IMR-90 (cell line): ENCODE results near the gene WIPF1. TPM values are rescaled to one million over a fixed set of nuclear protein-coding genes. Genes with fewer than 3 reads are reported as not detected.

Experiments
- ATAC-seq: fragments of 200-7000 bp; cut with Tn5 transposase; 2 replicates; pipeline ENCODE4 v1.9.1; 2020; ENCODE audit warnings: low read depth, mild to moderate bottlenecking, moderate library complexity
- BruUV-seq: library from RNA; stranded (reverse); fragments of 400-500 nt; replicated peaks from 2 replicates; lab custom pipeline; 2021; lab: Mats Ljungman, UMichigan
- CTCF ChIA-PET: fragments of 300-600 bp; formaldehyde crosslinking; extraction: SDS; loops from one replicate; lab custom pipeline; 2021; ENCODE audit warnings: antibody characterized with exemption; lab: Yijun Ruan, JAX
- POLR2A ChIA-PET: fragments of 300-600 bp; sonication (Branson Sonifier 250); formaldehyde crosslinking; loops from one replicate; lab custom pipeline; 2022; ENCODE audit warnings: antibody characterized with exemption; ENCODE audit not compliant: unreplicated experiment; lab: Charles Lee
- DNase-seq: peaks from one replicate; pipeline ENCODE4 v3.0.0; 2013
- H2AFZ ChIP-seq: replicated peaks from 2 replicates; pipeline ENCODE3; 2013; ENCODE audit warnings: low read length, mild to moderate bottlenecking; ENCODE audit not compliant: poor library complexity
- H2AK5ac ChIP-seq: 2 replicates; pipeline ENCODE4 v1.6.1; 2013; ENCODE audit warnings: low read depth, low read length, inconsistent platforms
- H2AK9ac ChIP-seq: replicated peaks from 2 replicates; pipeline ENCODE3; 2013; ENCODE audit warnings: mild to moderate bottlenecking, low read depth, low read length, moderate library complexity; ENCODE audit not compliant: poor library complexity
- H2BK120ac ChIP-seq: 2 replicates; pipeline ENCODE4 v1.6.1; 2013; ENCODE audit warnings: low read depth, low read length, inconsistent platforms
- H2BK15ac ChIP-seq: 3 replicates; pipeline ENCODE4 v1.6.1; 2013; ENCODE audit warnings: low read depth, low read length, inconsistent platforms
- H2BK20ac ChIP-seq: 2 replicates; pipeline ENCODE4 v1.6.1; 2013; ENCODE audit warnings: low read depth, mild to moderate bottlenecking, inconsistent platforms, low read length, moderate library complexity
- H2BK5ac ChIP-seq: 2 replicates; pipeline ENCODE4 v1.6.1; 2013; ENCODE audit warnings: mild to moderate bottlenecking, low read depth, low read length, inconsistent platforms; ENCODE audit not compliant: poor library complexity, severe bottlenecking
- H3K14ac ChIP-seq: replicated peaks from 2 replicates; pipeline ENCODE4 v1.6.1; 2013; ENCODE audit warnings: low read depth, low read length, inconsistent platforms
- H3K18ac ChIP-seq: 2 replicates; pipeline ENCODE4 v1.6.1; 2013; ENCODE audit warnings: low read depth, low read length, control low read depth
- H3K23ac ChIP-seq: 2 replicates; pipeline ENCODE4 v1.6.1; 2013; ENCODE audit warnings: low read depth, low read length, inconsistent platforms
- H3K27ac ChIP-seq: 2 replicates; pipeline ENCODE4 v1.5.1; 2013; ENCODE audit warnings: mild to moderate bottlenecking, control low read depth, low read length; ENCODE audit not compliant: insufficient read depth
- H3K27me3 ChIP-seq: 2 replicates; pipeline ENCODE4 v1.6.1; 2013; ENCODE audit warnings: low read length; ENCODE audit not compliant: control insufficient read depth, insufficient read depth
- H3K36me3 ChIP-seq: 2 replicates; pipeline ENCODE4 v1.6.1; 2013; ENCODE audit warnings: low read length, mixed read lengths; ENCODE audit not compliant: control insufficient read depth, insufficient read depth
- H3K4ac ChIP-seq: 2 replicates; pipeline ENCODE4 v1.6.1; 2013; ENCODE audit warnings: low read depth, low read length, inconsistent platforms
- H3K4me1 ChIP-seq: 2 replicates; pipeline ENCODE4 v1.6.1; 2013; ENCODE audit warnings: low read length, mixed read lengths; ENCODE audit not compliant: control insufficient read depth, insufficient read depth
- H3K4me2 ChIP-seq: 2 replicates; pipeline ENCODE4 v1.6.1; 2013; ENCODE audit warnings: low read depth, mild to moderate bottlenecking, control low read depth, low read length, moderate library complexity
- H3K4me3 ChIP-seq: 2 replicates; pipeline ENCODE4 v1.5.1; 2013; ENCODE audit warnings: low read depth, mild to moderate bottlenecking, control low read depth, low read length, moderate library complexity; ENCODE audit not compliant: insufficient read depth
- H3K56ac ChIP-seq: 2 replicates; pipeline ENCODE4 v1.6.1; 2013; ENCODE audit warnings: low read length, inconsistent platforms; ENCODE audit not compliant: insufficient read depth; ENCODE audit errors: extremely low read depth
- H3K79me1 ChIP-seq, 2 experiments: 2 replicates each; pipeline ENCODE4 v1.6.1; 2013; ENCODE audit warnings: low read length in 2 of 2, inconsistent platforms in 1 of 2, low read depth in 1 of 2
- H3K9ac ChIP-seq: 2 replicates; pipeline ENCODE4 v1.6.1; 2013; ENCODE audit warnings: low read depth, low read length, control low read depth
- H3K9me1 ChIP-seq: 2 replicates; pipeline ENCODE4 v1.6.1; 2013; ENCODE audit warnings: low read length, inconsistent platforms; ENCODE audit not compliant: insufficient read depth
- H3K9me3 ChIP-seq: 2 replicates; pipeline ENCODE4 v1.6.1; 2013; ENCODE audit warnings: low read length; ENCODE audit not compliant: control insufficient read depth, insufficient read depth
- H4K20me1 ChIP-seq: 2 replicates; pipeline ENCODE4 v1.6.1; 2013; ENCODE audit warnings: low read length, inconsistent platforms; ENCODE audit not compliant: insufficient read depth
- H4K5ac ChIP-seq: 2 replicates; pipeline ENCODE4 v1.6.1; 2013; ENCODE audit warnings: mild to moderate bottlenecking, low read depth, low read length, control low read depth
- H4K8ac ChIP-seq, 2 experiments: 2 replicates each; pipeline ENCODE4 v1.6.1; 2013; ENCODE audit warnings: low read depth in 2 of 2, low read length in 2 of 2, control low read depth in 1 of 2, inconsistent platforms in 1 of 2
- H4K91ac ChIP-seq: 2 replicates; pipeline ENCODE4 v1.6.1; 2013; ENCODE audit warnings: low read depth, low read length, inconsistent platforms; ENCODE audit not compliant: insufficient read depth
- BHLHE40 ChIP-seq: fragments of 150-350 bp; IDR thresholded peaks from 2 replicates; pipeline ENCODE4 v1.6.1; 2016; ENCODE audit warnings: mild to moderate bottlenecking, low read depth, low read length
- CEBPB ChIP-seq: IDR thresholded peaks from 2 replicates; pipeline ENCODE4 v1.6.1; 2012; ENCODE audit warnings: low read depth, low read length, improper control_type of control experiment
- CHD1 ChIP-seq: IDR thresholded peaks from 2 replicates; pipeline ENCODE4 v1.6.1; 2012; ENCODE audit warnings: low read depth, low read length, improper control_type of control experiment
- CTCF ChIP-seq: conservative IDR thresholded peaks from 2 replicates; pipeline ENCODE4 v1.5.1; 2012; ENCODE audit warnings: mild to moderate bottlenecking, low read depth, low read length, improper control_type of control experiment
- ELK1 ChIP-seq: fragments of 150-350 bp; IDR thresholded peaks from 2 replicates; pipeline ENCODE4 v1.6.1; 2016; ENCODE audit warnings: low read depth, mild to moderate bottlenecking, low read length, moderate library complexity, borderline replicate concordance
- FOS ChIP-seq: fragments of 150-350 bp; IDR thresholded peaks from 2 replicates; pipeline ENCODE4 v1.6.1; 2016; ENCODE audit warnings: low read depth, low read length
- MAFK ChIP-seq: IDR thresholded peaks from 2 replicates; pipeline ENCODE4 v1.6.1; 2012; ENCODE audit warnings: low read depth, low read length, improper control_type of control experiment
- MAZ ChIP-seq: IDR thresholded peaks from 2 replicates; pipeline ENCODE4 v1.6.1; 2012; ENCODE audit warnings: low read depth, mild to moderate bottlenecking, low read length, improper control_type of control experiment, moderate library complexity, borderline replicate concordance
- MXI1 ChIP-seq: IDR thresholded peaks from 2 replicates; pipeline ENCODE4 v1.6.1; 2012; ENCODE audit warnings: low read depth, mild to moderate bottlenecking, low read length, moderate library complexity, borderline replicate concordance
- NFE2L2 ChIP-seq: fragments of 150-350 bp; IDR thresholded peaks from 2 replicates; pipeline ENCODE4 v1.6.1; 2016; ENCODE audit warnings: low read depth, mild to moderate bottlenecking, low read length
- POLR2A ChIP-seq: IDR thresholded peaks from 2 replicates; pipeline ENCODE4 v1.6.1; 2012; ENCODE audit warnings: mild to moderate bottlenecking, low read depth, low read length
- RAD21 ChIP-seq: IDR thresholded peaks from 2 replicates; pipeline ENCODE4 v1.6.1; 2012; ENCODE audit warnings: low read length, improper control_type of control experiment
- RCOR1 ChIP-seq: IDR thresholded peaks from 2 replicates; pipeline ENCODE4 v1.6.1; 2012; ENCODE audit warnings: mild to moderate bottlenecking, low read length, improper control_type of control experiment; ENCODE audit not compliant: insufficient replicate concordance
- RFX5 ChIP-seq: IDR thresholded peaks from 2 replicates; pipeline ENCODE4 v1.8.0; 2012; ENCODE audit warnings: low read depth, mild to moderate bottlenecking, low read length, moderate library complexity
- SMC3 ChIP-seq: fragments of 150-350 bp; IDR thresholded peaks from 2 replicates; pipeline ENCODE4 v1.6.1; 2016; ENCODE audit warnings: low read depth, mild to moderate bottlenecking, antibody characterized with exemption, low read length, moderate library complexity
- USF2 ChIP-seq: fragments of 150-350 bp; IDR thresholded peaks from 2 replicates; pipeline ENCODE4 v1.6.1; 2017; ENCODE audit warnings: mild to moderate bottlenecking, antibody characterized with exemption, low read length, low read depth
- WGBS, 2 experiments: methylation state at CpG; one replicate each; pipeline versions ENCODE4 v1.1.5 to v1.1.7; 2013; ENCODE audit warnings: missing lambda C conversion rate in 2 of 2; ENCODE audit not compliant: insufficient read length in 1 of 2; ENCODE audit errors: extremely low coverage in 2 of 2; 5-methylcytosine and 5-hydroxymethylcytosine counted together
- dilution Hi-C: fragments of 300-500 bp; cut with HindIII; formaldehyde crosslinking; loops from one replicate; pipeline ENCODE4 v1.14.3; 2018; ENCODE audit warnings: low sequenced_read_pairs; ENCODE audit not compliant: unreplicated experiment
- in situ Hi-C: fragments of 300-500 bp; cut with MboI; formaldehyde crosslinking; loops from 3 replicates; pipeline ENCODE4 v1.14.3; 2019; ENCODE audit warnings: low sequenced_read_pairs, inconsistent platforms, mixed read lengths
- intact Hi-C: fragments of 100-400 bp; cut with micrococcal nuclease; formaldehyde crosslinking; loops from 2 replicates; pipeline ENCODE4 v1.10.0; 2022
- polyA plus RNA-seq, 3 experiments: library from polyadenylated mRNA; depleted of rRNA; stranded (reverse); fragments of >200 nt; gene quantifications; 2 replicates each; pipeline ENCODE4 v1.2.3, GENCODE V29; 2012; ENCODE audit warnings: low replicate concordance in 1 of 3
- total RNA-seq: library from RNA; depleted of rRNA; stranded (reverse); fragments of >200 nt; gene quantifications from 2 replicates; pipeline ENCODE4 v1.2.3, GENCODE V29; 2012

Gene WIPF1
- total and polyA plus RNA-seq, 2 of the 4 experiments (the other 2 are of a cell fraction): 2.7 to 13.5 TPM

- TF ChIP-seq FOS: no peak
- TF ChIP-seq USF2: no peak
- TF ChIP-seq CTCF: no peak
- no peak for TF ChIP-seq MAFK
- no peak for TF ChIP-seq MAZ
- no peak for TF ChIP-seq MXI1
- TF ChIP-seq BHLHE40: no peak
- no peak for TF ChIP-seq CHD1
- TF ChIP-seq RFX5: no peak
- TF ChIP-seq CEBPB: no peak
- TF ChIP-seq SMC3: no peak
- TF ChIP-seq POLR2A: no peak
- TF ChIP-seq RCOR1: no peak
- TF ChIP-seq ELK1: no peak
- TF ChIP-seq RAD21: no peak
- no peak for TF ChIP-seq NFE2L2
- Histone ChIP-seq H3K14ac (no peak overlapping the region), H2BK15ac (no peak overlapping the region), H3K4me2 (no peak overlapping the region), H4K91ac (no peak overlapping the region), H2AK5ac (no peak overlapping the region), H2BK5ac (no peak overlapping the region), H3K4ac (no peak overlapping the region), H2AFZ (no peak overlapping the region), H3K9ac (no peak overlapping the region), H3K27ac (no peak overlapping the region), H4K5ac (no peak overlapping the region), H3K9me1 (no peaks in the 10 kb centered on the region), H3K23ac (no peak overlapping the region), H3K56ac (no peak overlapping the region), H3K27me3 (peaks cover 8% of the 10 kb centered on the region), H4K8ac (no peak overlapping the region), H3K79me1 (no peaks in the 10 kb centered on the region), H2AK9ac (no peak overlapping the region), H4K20me1 (no peaks in the 10 kb centered on the region), H2BK120ac (no peak overlapping the region), H2BK20ac (no peak overlapping the region), H3K36me3 (no peaks in the 10 kb centered on the region), H3K18ac (no peak overlapping the region), H3K4me3 (no peak overlapping the region), H3K9me3 (no peaks in the 10 kb centered on the region), H3K4me1 (no peaks in the 10 kb centered on the region)
- dilution Hi-C loops: no loop called here
- DNase-seq: no peak
- in situ Hi-C loops: no loop called here
- intact Hi-C loops: no loop called here
- ChIA-PET CTCF (no interaction called here), POLR2A (no interaction called here)
- 73% methylated on average over 2 of the region's 5 CpGs; no CpG with 5 or more reads in 1 of the 2 experiments for WGBS, 2 experiments
- BruUV-seq: no TSS peak
- ATAC-seq: no peak
Measured at GRCh38 chr2:174544802-174545201, 52.8 kb downstream of the WIPF1 start.
